Stimulated activated CD8-positive, alpha-beta memory T cell treated with anti-CD3 and anti-CD28 coated beads, Interleukin-2, amount 100 ng/mL, for 1 hour (primary cell): ENCODE results near the gene GFOD2.
A peak's percentile ranks its signal among the peaks of the same experiment; 100 is the strongest.
"Not testable (repeated sequence)": the region's sequence is repeated elsewhere in the genome, so short reads cannot be mapped to it uniquely, and the experiment has no call there.

Source experiments
- DNase-seq, 2 donors: peaks; one replicate each; pipeline ENCODE4 v3.0.0-alpha.2; 2020; ENCODE audit warnings: low read depth in 2 of 2

The GFOD2 gene

GRCh38 chr16:67719048-67719777 lies at the start of gene GFOD2:
TSS of gene GFOD2 (minus strand) at chr16:67719316. CDS start at chr16:67685715, 33,601 bp downstream.
- DNase-seq = peak; percentile 98

- DNase-seq = no peak
Measured at GRCh38 chr16:67767953-67768352, 48.8 kb upstream of the GFOD2 start.

GRCh38 chr16:67766291-67766690 lies 47.2 kb upstream of the GFOD2 start:
- no peak for DNase-seq

- DNase-seq = no peak
Measured at GRCh38 chr16:67764158-67764667, 45.1 kb upstream of the GFOD2 start.

GRCh38 chr16:67763066-67763465 lies 44.0 kb upstream of the GFOD2 start:
- DNase-seq = no peak

- DNase-seq = no peak
Measured at GRCh38 chr16:67762385-67762784, 43.3 kb upstream of the GFOD2 start.

- DNase-seq = no peak
Measured at GRCh38 chr16:67761924-67762323, 42.8 kb upstream of the GFOD2 start.

- DNase-seq = no peak
Measured at GRCh38 chr16:67760956-67761230, 41.8 kb upstream of the GFOD2 start.

- DNase-seq = no peak
Measured at GRCh38 chr16:67760206-67760955, 41.3 kb upstream of the GFOD2 start.

- no peak for DNase-seq
Measured at GRCh38 chr16:67758966-67759365, 39.9 kb upstream of the GFOD2 start.

- DNase-seq = no peak
Measured at GRCh38 chr16:67758006-67758405, 38.9 kb upstream of the GFOD2 start.

- DNase-seq = no peak
Measured at GRCh38 chr16:67752641-67753040, 33.5 kb upstream of the GFOD2 start.

- not testable (repeated sequence) for DNase-seq
Measured at GRCh38 chr16:67751331-67751730, 32.2 kb upstream of the GFOD2 start.

GRCh38 chr16:67750466-67750865 lies 31.4 kb upstream of the GFOD2 start:
- DNase-seq = no peak

GRCh38 chr16:67749436-67750078 lies 30.4 kb upstream of the GFOD2 start:
- DNase-seq = no peak

- no peak for DNase-seq
Measured at GRCh38 chr16:67748834-67749233, 29.7 kb upstream of the GFOD2 start.

GRCh38 chr16:67746846-67747245 lies 27.7 kb upstream of the GFOD2 start:
- no peak for DNase-seq

- no peak for DNase-seq
Measured at GRCh38 chr16:67741118-67741517, 22.0 kb upstream of the GFOD2 start.

GRCh38 chr16:67740391-67740790 lies 21.3 kb upstream of the GFOD2 start:
- no peak for DNase-seq

- DNase-seq = no peak
Measured at GRCh38 chr16:67736858-67737257, 17.7 kb upstream of the GFOD2 start.

- DNase-seq = no peak
Measured at GRCh38 chr16:67734731-67735201, 15.7 kb upstream of the GFOD2 start.

- no peak for DNase-seq
Measured at GRCh38 chr16:67733734-67734470, 14.8 kb upstream of the GFOD2 start.
